GM18520 (cell line): ENCODE measurements around the gene CYGB.

ENCODE experiments used
- ATAC-seq: cut with Tn5 transposase; IDR thresholded peaks from one replicate; pipeline ENCODE4 v1.9.1; 2021; ENCODE audit not compliant: unreplicated experiment

CYGB gene

DNA sequence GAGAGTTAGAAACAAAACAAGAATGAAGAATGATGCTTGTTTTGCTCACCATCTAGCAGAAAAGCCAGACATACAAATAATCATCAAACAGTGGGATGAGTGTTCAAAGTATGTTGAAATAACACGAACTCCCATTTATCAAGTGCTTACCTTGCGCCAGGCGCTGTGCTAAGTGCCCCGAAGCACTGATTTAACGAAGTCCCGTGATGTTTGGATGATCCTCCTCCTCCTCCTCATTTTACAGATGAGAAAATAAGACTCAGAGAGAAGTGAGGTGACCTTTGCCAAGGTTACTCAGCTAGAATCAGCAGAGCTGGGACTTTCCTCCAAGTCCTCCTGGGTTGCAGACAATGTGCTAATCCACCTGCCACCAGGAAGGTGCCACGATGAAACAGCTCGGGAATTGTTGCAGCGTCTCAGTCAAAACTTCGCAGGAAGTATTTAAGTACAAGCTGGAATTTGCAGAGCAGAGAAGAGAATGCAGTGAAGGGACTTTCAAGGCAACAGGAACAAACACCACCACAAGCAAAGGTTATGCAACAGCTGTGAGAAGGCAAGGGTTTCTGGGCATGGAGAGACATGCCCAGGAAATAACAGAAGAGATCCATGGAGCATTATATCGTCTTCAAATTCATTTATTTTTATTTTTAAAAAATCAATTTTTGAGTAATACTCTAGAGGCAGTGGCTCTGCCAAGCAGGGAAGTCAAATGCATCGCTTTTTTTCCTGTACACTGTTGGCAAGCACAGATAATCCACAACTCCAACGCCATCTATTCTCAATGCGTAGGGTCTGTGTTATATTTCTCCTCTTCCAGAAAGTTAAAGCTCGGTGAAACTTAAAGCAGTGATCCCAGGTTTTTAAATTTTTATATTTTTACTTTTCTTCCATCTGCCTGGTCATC, 13.5 kb upstream of the CYGB start:
- ATAC-seq, result no peak

DNA sequence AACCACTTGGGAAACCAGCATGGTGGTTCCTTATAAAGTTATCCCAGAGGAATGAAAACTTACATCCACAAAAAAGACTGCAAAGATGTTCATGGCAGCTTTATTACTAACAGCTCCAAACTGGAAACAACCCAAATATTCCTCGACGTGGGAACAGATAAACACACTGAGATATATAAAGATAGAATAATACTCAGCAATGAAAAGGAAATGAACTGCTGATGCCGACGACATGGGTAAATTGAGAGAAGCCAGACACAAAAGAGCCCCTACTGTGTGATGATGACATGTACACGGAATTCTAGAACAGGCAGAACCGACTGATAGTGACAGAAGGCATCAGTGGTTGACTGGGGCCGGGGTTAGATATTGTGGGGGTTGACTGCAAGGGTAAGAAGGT, 12.0 kb upstream of the CYGB start:
- ATAC-seq, result no peak

DNA sequence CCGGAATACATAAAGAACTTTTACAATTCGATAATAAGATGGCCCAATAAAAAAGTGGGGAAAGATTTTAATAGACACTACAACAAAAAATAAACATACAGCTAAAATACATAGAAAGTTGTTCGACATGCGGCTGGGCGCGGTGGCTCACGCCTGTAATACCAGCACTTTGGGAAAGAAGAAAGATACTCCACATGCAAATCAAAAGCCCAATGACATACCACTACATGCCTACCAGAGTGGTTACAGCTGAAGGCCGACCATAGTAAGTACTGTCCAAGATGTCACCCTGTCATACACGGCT, 11.7 kb upstream of the CYGB start:
- ATAC-seq, result no peak

DNA sequence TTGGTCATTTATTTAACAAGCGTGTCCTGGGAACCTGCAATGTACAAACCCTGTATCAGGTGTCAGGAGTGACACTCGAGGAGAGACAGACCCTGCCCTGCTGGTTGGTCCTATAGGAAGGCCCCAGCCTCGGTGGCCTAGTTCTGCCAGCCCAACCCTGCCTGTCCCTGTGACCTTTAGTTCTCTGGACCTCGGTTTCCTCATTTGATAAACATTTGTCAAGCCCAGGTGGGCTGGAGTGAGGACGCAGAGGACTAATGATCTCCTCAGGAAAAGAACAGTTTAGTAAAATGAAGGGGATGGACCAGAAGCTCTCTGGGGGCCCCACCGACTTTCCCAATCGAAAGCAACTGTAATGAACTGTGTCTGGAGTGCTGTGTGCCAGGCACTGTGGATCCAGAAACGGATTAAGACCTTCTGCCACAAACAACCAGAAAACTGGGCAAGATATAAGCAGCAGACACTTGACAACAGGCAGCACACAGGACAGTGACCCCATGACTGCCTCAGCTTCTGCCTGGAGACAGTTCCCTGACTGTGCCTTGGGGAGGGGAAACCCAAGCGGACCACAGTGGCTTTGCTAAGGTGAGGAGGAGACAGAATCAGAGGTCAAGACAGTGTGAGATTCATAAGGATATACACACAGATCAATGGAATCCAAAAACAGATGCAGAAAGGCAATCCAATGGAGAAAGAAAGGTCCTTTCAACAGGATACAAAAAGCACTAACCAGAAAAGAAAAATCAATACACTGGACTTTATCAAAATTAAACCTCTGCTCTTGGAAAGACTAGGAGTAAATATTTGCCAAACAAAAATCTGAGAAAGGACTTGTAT, 11.1 kb upstream of the CYGB start:
- ATAC-seq, result no peak

DNA sequence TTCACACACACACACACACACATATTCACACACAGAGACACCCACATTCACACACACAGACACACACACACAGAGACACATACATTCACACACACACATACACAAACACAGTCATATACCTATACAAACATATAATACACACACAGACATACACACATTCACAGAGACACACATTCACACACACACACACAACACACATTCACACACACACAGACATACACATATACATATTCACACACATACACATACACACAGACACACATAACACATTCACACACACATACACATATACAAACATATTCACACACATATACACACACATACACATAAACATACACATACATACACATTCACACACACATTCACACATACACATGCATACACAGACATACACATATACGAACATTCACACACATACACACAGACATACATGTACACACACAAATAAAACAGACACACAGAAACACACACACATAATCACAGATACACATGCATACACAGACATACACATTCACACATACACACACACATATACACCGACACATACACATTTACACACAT, 10.2 kb upstream of the CYGB start:
- no peak for ATAC-seq

DNA sequence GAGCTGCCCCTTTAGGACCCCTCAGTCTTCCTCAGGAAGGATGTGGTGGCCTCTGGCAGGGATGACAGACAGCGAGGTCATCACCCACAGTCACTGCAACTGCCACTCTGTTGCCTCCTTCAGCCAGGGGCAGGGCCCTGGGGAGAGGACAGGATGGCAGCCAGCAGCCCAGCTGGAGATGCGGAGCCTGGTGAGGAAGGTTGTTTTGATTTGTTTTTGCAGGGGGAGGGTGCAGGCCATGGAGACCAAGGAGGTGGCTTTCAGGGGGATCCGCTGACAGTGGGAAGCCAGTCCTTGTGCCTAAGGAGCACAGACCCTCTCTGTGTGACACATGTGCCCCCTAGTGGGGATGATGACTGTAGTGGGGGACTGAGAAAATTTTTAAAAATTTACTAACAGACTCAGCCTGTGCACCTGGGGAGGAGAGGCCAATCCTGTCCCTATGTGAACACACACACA, 9.7 kb upstream of the CYGB start:
- ATAC-seq, result no peak

DNA sequence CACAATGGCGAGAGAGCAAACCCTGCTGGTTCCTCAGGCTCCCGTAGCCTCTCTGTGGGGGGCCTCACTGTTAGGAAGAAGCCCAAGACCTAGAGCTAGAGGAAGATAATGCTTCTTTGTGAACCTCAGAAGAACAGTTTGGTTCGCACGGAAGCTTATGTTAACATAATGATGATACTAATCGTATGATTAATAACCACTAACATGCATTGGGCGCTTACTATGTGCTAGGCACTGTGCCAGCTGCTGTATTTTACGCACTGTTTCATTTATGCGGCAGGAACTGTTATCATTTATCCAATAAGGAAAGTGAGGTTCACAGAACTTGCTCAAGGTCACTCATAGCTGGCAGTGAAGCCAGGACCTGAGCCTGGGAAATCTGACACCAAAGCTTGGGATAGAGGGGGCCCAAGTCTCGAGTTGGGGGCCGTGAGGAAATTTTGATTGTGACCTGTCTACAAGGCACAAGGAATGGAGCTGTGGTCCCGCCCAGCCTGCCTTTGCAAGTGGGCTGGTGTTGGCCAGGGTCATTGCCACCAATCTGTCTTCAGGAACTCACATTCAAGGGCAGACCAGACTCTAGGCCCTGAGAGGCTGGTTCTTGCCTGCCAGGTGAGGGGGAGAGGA, 9.2 kb upstream of the CYGB start:
- no peak for ATAC-seq

DNA sequence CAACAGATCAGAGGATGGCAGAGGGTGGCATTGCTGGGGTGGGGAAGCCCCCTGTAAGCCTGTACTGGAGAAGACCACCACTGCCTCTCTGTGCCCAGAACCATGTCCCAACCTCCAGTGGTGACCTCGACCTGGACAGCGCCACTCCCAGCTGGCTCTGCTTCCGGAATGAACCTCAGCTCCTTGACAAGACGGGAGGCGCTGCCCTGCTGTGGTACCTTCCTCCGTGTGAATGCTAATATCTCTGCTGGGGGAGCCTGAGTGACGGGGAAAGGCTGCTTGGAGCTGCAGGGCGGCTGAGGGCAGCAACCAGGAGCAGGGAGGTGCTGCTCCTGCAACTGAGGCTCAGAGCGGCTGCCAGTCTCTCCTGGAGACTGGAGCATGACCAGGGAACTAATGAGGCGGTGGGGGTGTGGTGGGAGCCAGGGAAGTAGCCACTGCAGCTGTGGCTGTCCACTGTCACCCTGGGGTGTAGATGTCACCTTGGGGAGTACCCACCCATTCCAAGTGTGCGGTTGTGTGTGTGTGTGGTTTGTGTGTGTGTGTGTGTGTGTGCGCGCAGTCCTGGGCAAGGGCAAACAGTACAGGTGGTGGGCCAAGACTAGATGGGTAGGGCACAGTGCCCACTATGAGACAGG, 8.5 kb upstream of the CYGB start:
- no peak for ATAC-seq

DNA sequence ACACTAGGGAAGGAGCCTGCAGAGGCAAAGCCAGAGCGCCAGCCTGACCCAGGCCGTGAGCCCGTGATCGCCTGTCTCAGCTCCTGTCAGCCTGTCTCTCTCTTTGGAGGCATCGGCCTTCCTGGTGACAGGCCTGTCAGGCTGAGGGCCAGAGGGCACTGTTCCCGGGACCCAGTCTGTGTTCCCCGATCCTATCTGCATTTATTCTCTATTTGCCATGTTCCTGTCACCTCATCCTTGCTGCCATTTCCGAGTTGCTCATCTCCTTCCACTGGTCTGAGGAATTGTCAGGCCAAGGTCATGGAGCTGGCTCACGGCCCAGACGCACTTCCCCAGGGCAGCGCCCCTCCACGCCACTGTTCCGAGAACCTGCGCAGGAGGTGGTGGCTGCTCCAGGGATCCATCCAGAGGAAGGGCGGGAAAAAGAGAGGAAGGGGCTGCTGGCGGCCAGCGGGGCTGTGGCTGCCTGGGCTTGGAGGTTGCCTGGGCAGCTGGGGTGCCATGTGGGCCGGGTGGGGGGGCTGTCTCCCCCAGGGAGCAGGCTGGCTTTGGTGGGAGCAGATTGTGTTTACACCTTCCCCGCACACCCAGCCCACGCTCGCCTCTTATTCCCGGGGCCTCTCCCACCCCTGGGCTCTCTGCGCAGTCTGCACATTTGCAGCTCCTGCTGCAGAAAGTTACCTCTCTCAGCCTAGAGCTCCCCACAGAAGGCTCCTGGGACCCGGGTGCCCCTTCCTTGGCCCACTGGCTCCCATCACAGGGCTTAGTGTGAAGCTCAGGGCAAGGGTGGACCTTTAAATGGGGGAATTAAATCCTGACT, 7.2 kb upstream of the CYGB start:
- ATAC-seq, result no peak

DNA sequence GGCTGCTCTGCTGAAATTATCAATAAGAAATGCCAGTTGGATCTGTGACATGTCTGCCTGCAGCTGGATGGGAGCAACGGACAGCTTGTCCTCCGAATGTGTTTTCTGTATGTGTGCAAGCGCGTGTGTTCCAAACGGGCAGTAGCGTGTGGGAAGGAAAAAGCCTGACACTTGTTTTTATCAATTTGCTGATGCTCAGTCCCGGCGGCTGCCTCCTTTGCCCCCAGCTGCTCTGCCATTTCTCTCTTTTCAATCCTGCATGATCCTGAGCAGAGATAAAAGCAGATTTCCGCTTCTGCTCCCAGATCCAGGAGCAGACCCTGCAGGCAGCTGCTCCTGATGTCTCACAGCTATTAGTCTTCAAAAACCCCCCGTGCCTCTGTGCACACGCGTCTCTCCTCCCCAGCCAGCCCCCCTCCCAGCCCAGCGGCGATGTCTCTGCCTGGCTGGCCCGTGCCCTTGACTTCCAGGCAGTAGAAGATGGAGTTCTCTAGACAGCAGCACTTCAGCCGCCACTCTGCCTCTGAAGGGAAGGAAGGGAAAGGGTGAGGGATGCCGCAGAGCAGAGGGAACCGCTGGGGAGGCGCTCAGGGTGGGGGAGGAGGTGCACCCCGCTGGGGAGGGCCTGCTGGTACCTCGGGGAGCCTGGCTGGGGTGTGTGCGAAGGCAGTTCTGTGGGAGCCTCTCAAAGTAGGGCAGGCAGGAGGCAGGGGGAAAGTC, 6.5 kb upstream of the CYGB start:
- no peak for ATAC-seq

DNA sequence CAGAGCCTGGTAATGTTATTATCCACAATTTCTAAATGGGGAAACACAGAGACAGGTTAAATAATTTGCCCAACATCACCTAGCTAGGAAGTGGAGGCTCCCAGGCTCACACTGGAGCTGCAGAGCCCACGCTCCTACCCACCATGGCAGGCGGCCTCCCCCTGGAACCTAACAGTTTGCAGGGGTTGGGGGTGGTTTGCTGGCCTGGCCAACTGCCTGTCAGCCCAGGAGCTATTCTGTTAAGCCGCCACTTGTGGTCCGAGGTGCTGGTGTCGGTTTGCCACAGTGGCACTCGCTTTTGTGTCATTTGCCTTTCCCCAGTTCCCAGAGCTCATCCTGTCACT, 5.9 kb upstream of the CYGB start:
- ATAC-seq, result no peak

DNA sequence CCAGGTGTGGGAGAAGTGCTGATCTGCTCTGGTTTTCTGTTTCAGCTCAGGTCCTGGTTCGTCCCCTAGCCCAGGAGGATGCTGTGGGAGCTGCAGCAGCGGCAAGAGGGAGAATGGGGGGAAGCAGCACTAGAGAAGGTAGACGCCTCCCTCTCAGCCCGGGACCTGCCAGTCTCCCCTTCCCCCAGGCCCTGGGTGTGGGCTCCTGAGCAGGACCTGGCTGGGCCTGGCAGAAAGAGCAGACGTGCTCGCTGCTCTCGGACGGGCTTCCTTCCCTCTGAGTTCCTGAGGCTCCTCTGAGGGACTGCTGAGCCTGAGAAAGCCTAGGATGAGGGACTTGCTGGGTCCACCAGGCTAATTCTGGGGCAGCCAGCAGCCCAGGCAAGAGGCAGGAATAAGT, 5.5 kb upstream of the CYGB start:
- ATAC-seq, result no peak

DNA sequence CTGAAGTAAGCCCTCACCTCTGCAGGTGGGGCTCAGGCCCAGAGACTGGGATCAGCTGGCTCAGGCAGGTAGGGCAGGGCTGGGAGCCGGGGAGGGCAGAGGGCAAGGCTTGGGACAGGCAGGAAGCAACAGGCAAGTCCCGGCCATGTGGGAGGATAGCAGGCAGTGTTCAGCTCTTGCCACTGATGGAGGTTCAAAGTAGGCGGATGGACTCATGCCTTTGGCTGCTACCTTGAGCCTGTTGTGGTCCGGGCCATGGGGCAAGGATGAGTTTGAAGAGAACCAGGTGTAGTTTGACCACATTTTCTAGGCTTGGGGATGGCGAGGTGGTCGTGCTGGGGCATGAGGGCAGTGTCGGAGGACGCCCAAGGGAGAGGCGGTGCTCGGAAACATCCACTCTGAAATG, 5.1 kb upstream of the CYGB start:
- ATAC-seq, result no peak

DNA sequence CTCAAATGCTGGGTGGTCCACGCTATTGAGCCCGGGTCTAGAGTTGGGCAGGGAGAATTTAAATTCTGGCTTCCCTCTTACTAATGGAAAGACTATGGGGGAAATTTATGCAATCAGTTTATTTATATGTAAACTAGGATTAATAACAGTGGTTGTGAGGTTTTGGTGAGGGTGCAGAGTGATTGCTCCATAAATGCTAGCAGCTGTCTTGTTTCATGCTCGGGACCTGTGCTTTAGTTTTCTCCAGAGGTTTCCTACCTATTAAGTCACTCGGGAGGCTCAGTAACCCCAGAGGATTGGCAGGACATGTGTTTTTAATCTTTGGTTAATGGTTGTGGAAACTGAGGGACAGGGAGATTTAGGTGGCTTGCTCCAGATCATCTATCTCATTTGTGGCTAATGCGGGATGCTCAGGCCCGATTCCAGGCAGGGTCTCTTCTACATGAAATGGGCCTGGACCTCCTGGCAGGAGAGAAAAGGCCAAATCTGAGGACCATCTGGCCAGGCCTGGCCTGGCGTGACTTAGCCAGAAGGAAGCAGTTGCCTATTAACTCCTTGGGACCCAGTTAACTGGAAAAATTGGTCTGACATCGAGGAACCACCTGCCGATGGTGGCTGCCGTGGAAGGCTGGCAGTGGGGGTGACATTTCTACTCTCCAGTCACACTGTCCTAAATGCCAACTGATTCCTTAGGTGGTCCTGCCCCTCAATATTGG, 4.4 kb upstream of the CYGB start:
- ATAC-seq, result no peak

DNA sequence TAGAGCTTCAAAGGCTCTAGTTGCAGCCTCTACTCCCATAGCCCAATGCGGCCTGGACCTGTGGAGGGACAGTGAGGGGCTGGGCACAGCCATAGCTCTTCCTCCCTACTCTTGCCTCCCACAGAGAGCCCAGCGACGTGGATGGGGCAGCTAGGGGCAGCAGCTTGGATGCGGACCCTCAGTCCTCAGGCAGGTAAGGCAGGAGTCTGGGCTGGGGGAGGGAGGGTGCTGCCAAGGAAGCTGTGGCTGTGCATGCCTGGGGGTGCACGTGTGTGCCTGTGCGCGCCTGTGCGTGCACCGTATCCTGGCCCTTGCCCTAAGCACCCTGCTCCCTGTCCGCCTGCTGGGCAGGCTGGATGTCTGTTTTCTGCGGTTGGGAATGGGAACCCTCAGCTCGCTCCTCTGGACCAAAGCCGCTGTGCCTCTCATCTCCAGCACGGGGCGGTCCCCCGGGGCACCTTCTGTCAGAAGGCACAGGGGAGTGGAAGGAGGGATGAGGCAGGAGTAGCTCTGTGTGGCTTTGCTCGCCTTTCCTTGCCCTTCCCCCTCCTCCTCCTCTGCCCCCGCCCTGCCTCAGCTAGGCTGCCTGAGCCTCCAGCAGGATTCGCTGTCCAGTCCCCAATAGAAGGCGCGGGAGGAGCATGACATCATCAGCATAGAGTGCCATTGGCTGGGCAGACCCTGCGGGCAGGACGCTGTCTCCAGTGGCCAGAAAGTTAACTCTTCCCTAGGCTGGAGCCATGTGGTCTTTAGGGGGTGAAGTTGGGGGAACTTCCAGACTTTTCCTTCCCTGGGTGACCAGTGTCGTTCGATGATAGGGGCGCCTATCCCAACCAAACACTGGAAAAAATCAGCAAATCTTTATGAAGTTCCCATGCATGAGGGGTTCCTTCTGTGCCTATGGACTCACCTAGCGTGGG, 3.1 kb upstream of the CYGB start:
- no peak for ATAC-seq

DNA sequence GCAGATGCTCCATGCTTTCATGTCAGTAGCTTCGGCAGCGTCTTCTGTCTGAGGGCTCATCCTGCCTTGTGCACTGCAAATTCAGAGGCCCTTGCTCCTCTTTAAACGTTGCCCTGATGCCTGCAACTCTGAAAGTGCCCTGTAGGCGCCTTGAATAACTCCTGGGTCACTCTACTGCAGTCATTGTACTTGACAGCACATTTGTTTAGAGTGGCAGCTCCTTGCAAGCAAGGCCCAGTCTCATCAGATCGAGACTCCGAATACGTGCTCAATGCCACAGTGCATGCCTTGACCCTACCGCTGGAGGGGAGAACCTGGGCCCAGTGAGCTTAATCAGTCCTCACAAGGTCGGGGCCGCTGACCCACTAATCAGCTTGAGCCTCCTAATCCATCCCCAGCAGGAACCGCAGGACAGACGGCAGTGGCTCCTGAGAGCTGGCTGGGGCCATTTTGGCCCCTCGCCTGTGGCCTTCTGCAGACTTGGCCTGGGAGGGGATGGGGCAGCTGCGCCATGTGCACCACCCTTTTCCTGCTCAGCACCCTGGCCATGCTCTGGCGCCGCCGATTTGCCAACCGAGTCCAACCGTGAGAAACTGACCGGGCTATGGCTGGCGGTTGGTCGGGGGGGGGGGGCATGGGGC, 2.2 kb upstream of the CYGB start, which contains the start of gene PRCD:
TSS of gene PRCD (plus strand) at position 414 of the 641 bp plus-strand sequence. CDS start at position 512, 98 bp downstream.
- ATAC-seq, result no peak

DNA sequence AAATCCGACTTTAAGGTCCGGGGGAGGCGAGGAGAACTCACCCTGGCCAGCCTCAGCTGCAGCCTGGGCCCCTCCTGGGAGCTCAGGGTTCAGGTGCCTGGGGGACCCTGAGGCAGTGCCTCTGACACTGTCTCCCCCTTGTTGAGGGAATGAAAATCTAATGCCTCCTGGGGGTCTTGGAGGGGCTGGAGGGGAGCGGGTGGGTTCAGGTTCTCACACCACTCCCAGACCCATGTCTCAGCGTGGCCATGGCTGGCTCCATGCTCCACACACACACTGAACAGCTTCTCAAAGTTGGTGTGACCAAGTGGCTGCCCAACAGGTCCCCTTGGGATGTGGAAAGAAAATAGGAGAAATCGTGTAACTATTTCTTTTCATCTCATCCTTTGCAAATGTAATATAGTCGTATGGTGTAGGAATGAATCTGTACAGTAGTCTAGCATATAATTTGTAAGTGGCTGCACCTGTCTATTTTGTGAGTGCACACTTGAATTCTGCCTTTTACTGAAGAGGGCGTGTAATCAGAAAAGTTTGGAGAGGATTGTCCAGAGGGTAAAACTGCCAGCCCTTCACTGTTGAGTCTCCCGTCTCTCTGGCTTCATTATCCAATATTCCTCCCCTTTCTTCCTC, 1.5 kb upstream of the CYGB start:
- no peak for ATAC-seq
